ENCODE results near the gene MTMR3.

GRCh38 chr22:29914165-29914564 is 31.2 kb downstream of the MTMR3 start:
- no peak for TF ChIP-seq POLR2A (IDR thresholded peaks at IDR 0.05; ENCODE audit: borderline replicate concordance, extremely low read depth, insufficient read depth, insufficient read length)
- TF ChIP-seq CTCF (IDR thresholded peaks at IDR 0.05 in 2 of 3, conservative IDR thresholded peaks at IDR 0.05 in 1 of 3; ENCODE audit: borderline replicate concordance in 1 of 3, insufficient read depth in 1 of 3, low read depth in 2 of 3, low read length in 2 of 3) = no peak
- TF ChIP-seq SIN3A (IDR thresholded peaks at IDR 0.05; ENCODE audit: low read depth) = no peak
- TF ChIP-seq EZH2 (IDR thresholded peaks at IDR 0.05) = no peak
- TF ChIP-seq EZH2phosphoT487 (IDR thresholded peaks at IDR 0.05; ENCODE audit: borderline replicate concordance) = no peak
- no peak for TF ChIP-seq TCF7L2 (IDR thresholded peaks at IDR 0.05; ENCODE audit: borderline replicate concordance, extremely low read depth, insufficient read depth, insufficient read length)
- no peak for TF ChIP-seq POLR2AphosphoS5 (IDR thresholded peaks at IDR 0.05; ENCODE audit: low read depth, low read length)
- no peak for TF ChIP-seq FOSL1 (IDR thresholded peaks at IDR 0.05; ENCODE audit: low read depth)
- no peak for TF ChIP-seq CEBPB (IDR thresholded peaks at IDR 0.05; ENCODE audit: low read depth)

Data from HCT116 (cell line).